Breast epithelium (tissue), 4 donors: Measurements from ENCODE around the gene EPDR1. TPM values are rescaled to one million over a fixed set of nuclear protein-coding genes. Genes with fewer than 3 reads are reported as not detected.

Experiments
- DNase-seq, 2 donors: peaks; one replicate each; pipeline ENCODE4 v3.0.0-alpha.2; 2019; ENCODE audit warnings: low spot score in 2 of 2
- H3K27ac ChIP-seq, 2 donors: fragments of 200-600 bp; sonication (generic) in 1 of 2; one replicate each; pipeline ENCODE4 v1.5.1; 2016 to 2019; ENCODE audit warnings: mild to moderate bottlenecking in 1 of 2
- H3K27me3 ChIP-seq, 2 donors: fragments of 200-600 bp; sonication (generic) in 1 of 2; one replicate each; pipeline versions ENCODE4 v1.5.1 to v1.6.0; 2017 to 2019; ENCODE audit warnings: control low read depth in 1 of 2, mild to moderate bottlenecking in 1 of 2
- H3K36me3 ChIP-seq: fragments of 200-600 bp; one replicate; pipeline ENCODE4 v1.5.1; 2019
- H3K4me1 ChIP-seq, 2 donors: fragments of 200-600 bp; sonication (generic); one replicate each; pipeline ENCODE4 v1.5.1; 2016 to 2019; ENCODE audit warnings: control low read depth in 1 of 2
- H3K4me3 ChIP-seq, 3 donors: fragments of 200-600 bp; sonication (generic); 1 replicate in 2 of 3; 2 replicates in 1 of 3; pipeline ENCODE4 v1.5.1; 2016 to 2019; ENCODE audit warnings: mild to moderate bottlenecking in 3 of 3, moderate library complexity in 2 of 3
- H3K9me3 ChIP-seq, 2 donors: fragments of 200-600 bp; sonication (generic) in 1 of 2; one replicate each; pipeline ENCODE4 v1.5.1; 2016 to 2019; ENCODE audit warnings: control low read depth in 1 of 2
- POLR2A ChIP-seq: fragments of 450-650 bp; IDR thresholded peaks from one replicate; pipeline ENCODE4 v1.6.1; 2016; ENCODE audit warnings: antibody characterized with exemption, mild to moderate bottlenecking, moderate library complexity
- POLR2AphosphoS5 ChIP-seq, 3 donors: sonication (generic); formaldehyde crosslinking; IDR thresholded peaks; one replicate each; pipeline ENCODE4 v1.6.1; 2017; ENCODE audit warnings: antibody characterized with exemption in 3 of 3
- intact Hi-C: fragments of 100-400 bp; cut with DNase I; formaldehyde crosslinking; loops from one replicate; pipeline ENCODE4 v1.15.1; 2023; ENCODE audit warnings: low total_unique reads
- total RNA-seq, 3 donors: library from RNA; depleted of rRNA; stranded (reverse); fragments of >200 nt; gene quantifications; one replicate each; pipeline ENCODE4 v1.1.0, GENCODE V29; 2016
- TF ChIP-seq, protein P1 (sequence below), 3 donors: fragments of 450-650 bp; IDR thresholded peaks; one replicate each; pipeline ENCODE4 v1.5.1; 2016 to 2017; ENCODE audit warnings: antibody characterized with exemption in 3 of 3, mild to moderate bottlenecking in 3 of 3, moderate library complexity in 3 of 3

Gene EPDR1
- total RNA-seq, 3 donors from 2014 or later, result 8.2 to 37.8 (median 13.1) TPM

DNA sequence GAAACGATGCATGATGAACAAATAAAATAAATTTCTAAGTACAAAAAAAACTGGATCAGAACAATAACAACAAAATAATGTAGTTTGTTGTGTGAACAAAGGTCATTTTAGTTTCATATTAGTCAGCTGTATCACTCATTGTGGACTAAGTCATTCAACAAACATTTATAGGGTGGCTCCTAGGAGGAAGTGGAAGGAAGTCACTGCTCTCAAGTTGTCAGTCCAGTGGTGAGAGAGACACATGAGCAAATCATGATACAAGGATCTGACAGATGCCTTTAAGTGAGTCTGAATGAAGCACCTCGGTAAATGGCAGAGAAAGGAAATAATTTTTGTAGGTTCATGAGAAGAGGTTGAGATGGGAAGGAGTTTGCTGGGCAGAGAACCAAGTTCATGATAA, 56.8 kb downstream of the EPDR1 start:
- Histone ChIP-seq H3K4me3 (no peak overlapping the region), H3K4me1 (no peaks in the 10 kb centered on the region), H3K27me3 (no peaks in the 10 kb centered on the region), H3K27ac (no peak overlapping the region), H3K36me3 (no peaks in the 10 kb centered on the region), H3K9me3 (no peaks in the 10 kb centered on the region)
- TF ChIP-seq POLR2AphosphoS5 (IDR thresholded peaks at IDR 0.05), result no peak
- TF ChIP-seq, protein P1, sequence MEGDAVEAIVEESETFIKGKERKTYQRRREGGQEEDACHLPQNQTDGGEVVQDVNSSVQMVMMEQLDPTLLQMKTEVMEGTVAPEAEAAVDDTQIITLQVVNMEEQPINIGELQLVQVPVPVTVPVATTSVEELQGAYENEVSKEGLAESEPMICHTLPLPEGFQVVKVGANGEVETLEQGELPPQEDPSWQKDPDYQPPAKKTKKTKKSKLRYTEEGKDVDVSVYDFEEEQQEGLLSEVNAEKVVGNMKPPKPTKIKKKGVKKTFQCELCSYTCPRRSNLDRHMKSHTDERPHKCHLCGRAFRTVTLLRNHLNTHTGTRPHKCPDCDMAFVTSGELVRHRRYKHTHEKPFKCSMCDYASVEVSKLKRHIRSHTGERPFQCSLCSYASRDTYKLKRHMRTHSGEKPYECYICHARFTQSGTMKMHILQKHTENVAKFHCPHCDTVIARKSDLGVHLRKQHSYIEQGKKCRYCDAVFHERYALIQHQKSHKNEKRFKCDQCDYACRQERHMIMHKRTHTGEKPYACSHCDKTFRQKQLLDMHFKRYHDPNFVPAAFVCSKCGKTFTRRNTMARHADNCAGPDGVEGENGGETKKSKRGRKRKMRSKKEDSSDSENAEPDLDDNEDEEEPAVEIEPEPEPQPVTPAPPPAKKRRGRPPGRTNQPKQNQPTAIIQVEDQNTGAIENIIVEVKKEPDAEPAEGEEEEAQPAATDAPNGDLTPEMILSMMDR (IDR thresholded peaks at IDR 0.05), result no peak
- intact Hi-C loops, result no loop called here
- DNase-seq, result no peak

GRCh38 chr7:37981664-37982063, 61.2 kb downstream of the EPDR1 start:
- H3K27me3 ChIP-seq, result no peaks in the 10 kb centered on the region
- no peaks in the 10 kb centered on the region for H3K9me3 ChIP-seq
- no peaks in the 10 kb centered on the region for H3K4me1 ChIP-seq
- intact Hi-C loops, result no loop called here
- DNase-seq, result no peak
- no peak for TF ChIP-seq POLR2AphosphoS5 (IDR thresholded peaks at IDR 0.05)
- TF ChIP-seq, protein P1 (IDR thresholded peaks at IDR 0.05), result no peak
- TF ChIP-seq POLR2A, result no peak
- H3K4me3 ChIP-seq, result no peak overlapping the region
- H3K36me3 ChIP-seq, result no peaks in the 10 kb centered on the region
- H3K27ac ChIP-seq, result no peak overlapping the region

DNA sequence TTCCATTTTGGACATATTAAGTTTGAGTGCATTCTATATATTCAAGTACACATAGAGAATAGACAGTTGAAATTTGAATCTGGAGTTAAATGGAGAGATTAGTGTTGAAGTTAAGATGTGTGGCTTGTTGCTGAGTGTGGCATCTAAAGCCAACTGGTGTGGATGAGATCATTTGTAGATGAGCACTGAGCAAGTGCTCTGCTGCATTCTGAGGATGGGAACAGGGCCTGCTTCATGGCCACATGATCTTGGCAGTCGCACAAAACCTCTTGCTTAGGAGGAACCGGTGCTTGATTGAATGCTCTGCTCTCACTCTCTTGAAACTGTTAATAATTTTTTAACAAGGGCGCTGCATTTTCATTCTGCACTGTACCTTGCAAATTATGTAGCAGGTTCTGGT, 62.0 kb downstream of the EPDR1 start:
- Histone ChIP-seq H3K4me1 (no peaks in the 10 kb centered on the region), H3K9me3 (no peaks in the 10 kb centered on the region), H3K36me3 (no peaks in the 10 kb centered on the region), H3K27ac (no peak overlapping the region), H3K27me3 (no peaks in the 10 kb centered on the region), H3K4me3 (no peak overlapping the region)
- intact Hi-C loops, result no loop called here
- TF ChIP-seq, protein P1 (IDR thresholded peaks at IDR 0.05), result no peak
- TF ChIP-seq POLR2A, result no peak
- no peak for TF ChIP-seq POLR2AphosphoS5 (IDR thresholded peaks at IDR 0.05)
- no peak for DNase-seq

DNA sequence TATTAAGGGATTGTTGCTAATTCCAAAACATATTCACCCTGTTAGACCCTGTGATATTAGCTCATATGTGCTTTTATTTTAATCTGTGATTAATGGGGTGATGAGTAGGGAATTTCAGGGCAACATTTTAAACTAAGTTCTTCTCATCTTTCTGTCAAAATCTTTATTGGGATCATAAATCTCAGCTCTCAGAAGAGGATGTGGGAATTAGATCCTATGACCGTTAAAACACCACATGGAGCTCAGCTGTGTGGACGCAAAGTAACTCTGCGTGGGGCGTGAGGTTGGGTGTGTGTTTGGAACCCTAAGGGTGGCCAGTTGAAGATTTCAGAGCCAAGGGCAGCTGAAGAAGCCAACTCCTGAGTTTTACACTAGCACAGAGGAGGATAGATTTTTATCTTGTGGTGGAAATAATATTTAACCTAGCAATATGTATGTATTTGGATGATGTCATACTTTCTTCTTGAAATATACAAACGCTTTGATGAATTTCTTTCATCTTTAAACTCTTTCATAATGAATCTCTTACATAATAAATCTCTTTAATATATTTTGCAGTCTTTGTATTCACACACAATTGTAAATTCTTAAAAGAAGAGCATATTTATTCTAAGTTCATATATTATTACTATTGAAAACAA, 64.4 kb downstream of the EPDR1 start:
- Histone ChIP-seq H3K4me3 (no peak overlapping the region), H3K9me3 (no peaks in the 10 kb centered on the region), H3K27ac (no peak overlapping the region), H3K4me1 (no peaks in the 10 kb centered on the region), H3K27me3 (no peaks in the 10 kb centered on the region), H3K36me3 (no peaks in the 10 kb centered on the region)
- intact Hi-C loops, result no loop called here
- no peak for DNase-seq
- TF ChIP-seq POLR2AphosphoS5 (IDR thresholded peaks at IDR 0.05) (no peak), POLR2A (no peak)
- TF ChIP-seq, protein P1 (IDR thresholded peaks at IDR 0.05), result no peak

DNA sequence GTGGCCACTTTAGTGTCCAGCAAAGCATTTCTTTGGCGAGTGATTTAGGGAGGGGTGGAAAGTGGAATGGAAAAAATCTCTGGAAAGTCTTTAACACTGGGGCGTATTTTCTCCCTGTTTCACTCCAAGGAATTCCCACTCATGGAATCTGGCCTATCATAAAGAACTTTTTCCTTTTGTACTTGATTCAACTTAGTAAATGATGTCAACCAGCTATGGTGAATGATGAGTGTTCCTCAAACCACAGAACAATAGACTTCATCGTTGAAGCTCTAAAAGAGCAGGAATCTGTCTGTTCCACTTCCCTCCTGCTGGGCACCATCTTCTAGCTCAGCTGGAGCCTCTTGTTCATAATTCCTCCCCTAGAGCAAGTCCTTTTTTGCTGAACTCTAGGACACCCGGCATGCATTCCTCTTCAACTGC, 66.5 kb downstream of the EPDR1 start:
- no peak for DNase-seq
- H3K4me1 ChIP-seq, result no peaks in the 10 kb centered on the region
- intact Hi-C loops, result no loop called here
- H3K27me3 ChIP-seq, result no peaks in the 10 kb centered on the region
- H3K9me3 ChIP-seq, result no peaks in the 10 kb centered on the region
- no peak overlapping the region for H3K27ac ChIP-seq
- TF ChIP-seq, protein P1 (IDR thresholded peaks at IDR 0.05), result no peak
- TF ChIP-seq POLR2A, result no peak
- TF ChIP-seq POLR2AphosphoS5 (IDR thresholded peaks at IDR 0.05), result no peak
- H3K36me3 ChIP-seq, result no peaks in the 10 kb centered on the region
- H3K4me3 ChIP-seq, result no peak overlapping the region
